HG02588 (cell line): ENCODE data around the gene MYOG.

Experiments used
- ATAC-seq: cut with Tn5 transposase; IDR thresholded peaks from one replicate; pipeline ENCODE4 v1.9.1; 2021; ENCODE audit warnings: mild to moderate bottlenecking, moderate library complexity; ENCODE audit not compliant: unreplicated experiment

The MYOG gene

DNA sequence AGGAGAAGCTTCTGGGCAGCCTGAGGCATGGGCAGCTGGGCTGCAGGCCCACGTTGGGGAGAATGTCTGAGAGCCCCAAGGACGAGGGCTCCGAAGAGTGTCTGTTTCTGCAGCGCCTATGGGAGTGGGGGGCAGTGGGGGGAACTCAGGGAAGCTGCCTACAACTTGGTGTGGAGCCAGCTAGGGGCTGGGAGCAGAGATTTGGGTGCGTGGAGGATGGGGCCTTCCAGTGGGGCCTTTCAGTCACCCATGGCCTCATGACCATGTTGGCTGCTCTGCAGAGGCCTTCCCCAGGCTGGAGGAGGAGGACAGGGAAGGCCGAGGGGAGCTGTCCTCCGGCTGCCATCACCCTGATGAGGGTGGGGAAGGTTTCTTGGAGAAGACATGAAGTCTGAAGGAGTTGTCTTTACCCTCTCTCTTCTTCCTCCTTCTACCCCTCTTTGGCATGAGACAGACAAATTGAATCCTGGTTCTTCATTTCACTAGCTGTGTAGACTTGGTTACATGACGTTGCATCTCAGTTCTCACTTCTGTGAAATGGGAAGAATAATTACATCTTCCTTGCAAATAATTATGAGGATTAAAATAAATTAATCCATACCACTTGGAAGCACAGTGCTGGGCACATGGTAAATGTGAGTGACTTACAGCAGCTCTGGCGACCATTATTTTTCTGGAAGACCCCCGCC lies 51.2 kb downstream of the MYOG start:
- ATAC-seq, result no peak

GRCh38 chr1:203033917-203034316 lies 51.9 kb downstream of the MYOG start:
- no peak for ATAC-seq

GRCh38 chr1:203033287-203033686 lies 52.5 kb downstream of the MYOG start:
- no peak for ATAC-seq
